GM12874 (cell line): ENCODE data around the gene TBC1D22A.

Experiments
- CTCF ChIP-seq: IDR thresholded peaks from 2 replicates; pipeline ENCODE4 v1.5.1; 2011; ENCODE audit warnings: low read depth, mild to moderate bottlenecking, control low read depth, low read length, moderate library complexity; ENCODE audit not compliant: insufficient read depth

Gene TBC1D22A

DNA sequence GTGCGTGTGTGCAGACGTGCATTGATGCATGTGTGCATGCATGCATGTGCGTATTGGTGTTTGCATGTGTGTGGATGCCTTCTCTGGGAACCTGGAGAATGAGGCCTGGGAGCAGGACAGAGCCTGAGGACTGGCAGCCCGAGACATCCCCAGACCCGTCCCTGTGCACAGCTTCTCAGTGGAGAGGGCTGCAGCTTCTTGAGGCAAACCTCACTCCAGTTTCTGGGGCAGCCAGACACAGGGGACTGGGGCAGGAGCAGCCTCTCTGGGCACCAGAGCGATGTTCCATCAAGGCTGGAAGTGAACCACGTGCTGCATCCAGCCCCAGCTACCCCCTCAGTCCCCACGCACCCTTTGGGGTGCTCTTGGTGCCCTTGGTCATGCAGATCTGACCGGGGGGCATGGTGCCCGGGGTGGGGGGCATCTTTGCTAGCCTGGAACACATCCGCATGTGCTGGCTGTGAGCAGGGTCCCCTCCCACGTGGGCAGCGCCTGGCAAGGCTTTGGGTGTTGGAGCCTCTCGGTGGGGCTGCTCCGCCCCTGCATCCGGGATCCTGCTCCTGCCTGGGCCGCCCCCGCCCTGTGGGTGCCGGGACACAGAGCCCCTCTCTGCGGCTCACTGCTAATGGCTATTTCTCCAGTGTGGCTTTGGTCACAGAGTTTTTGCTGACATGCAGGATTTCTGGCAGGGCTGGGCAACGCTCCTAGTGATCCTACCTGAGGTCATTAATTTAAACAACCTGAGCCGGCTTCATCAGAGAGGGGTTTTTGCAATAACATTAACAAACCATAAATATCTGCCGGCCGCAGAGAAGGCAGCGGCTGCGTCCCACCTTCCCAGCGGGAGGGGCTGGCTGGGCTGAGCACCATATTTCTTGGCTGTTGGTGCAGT is 434.7 kb downstream of the TBC1D22A start:
- TF ChIP-seq CTCF = no peak

DNA sequence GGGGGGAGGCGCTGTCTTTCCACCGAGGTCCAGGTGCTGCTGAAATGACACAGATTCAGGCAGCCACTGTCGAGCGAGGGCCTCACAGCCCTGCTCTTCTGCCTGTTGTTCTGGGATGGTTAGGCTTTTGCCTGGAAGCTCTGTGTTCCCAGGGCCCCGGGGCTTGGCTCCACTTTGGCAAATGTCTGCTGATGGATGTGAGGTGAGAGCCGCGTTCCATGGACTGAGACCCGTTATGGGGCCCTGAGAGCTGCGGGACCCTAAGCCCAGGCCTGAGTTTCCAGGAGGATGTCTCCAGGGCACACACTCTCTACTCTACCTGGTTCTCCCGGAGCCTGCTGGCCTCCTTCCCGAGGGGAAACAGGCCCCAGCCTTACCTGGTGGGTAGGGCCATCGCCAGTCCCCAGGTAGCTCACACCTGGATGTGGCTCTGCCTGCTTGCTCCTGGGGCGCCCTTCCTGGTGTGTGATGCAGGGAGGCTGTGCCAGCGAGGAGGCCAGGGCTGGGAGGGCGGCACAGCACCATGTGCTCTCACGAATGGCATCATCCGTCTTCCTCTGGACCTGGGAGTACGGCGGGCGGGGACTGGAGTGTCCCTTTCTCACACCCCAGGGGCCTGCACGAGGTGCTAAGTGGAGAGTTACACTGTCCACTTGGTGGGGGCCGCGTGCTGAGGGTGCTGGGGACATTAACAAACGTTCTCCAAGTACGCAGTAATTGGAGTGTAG is 435.5 kb downstream of the TBC1D22A start:
- TF ChIP-seq CTCF = no peak

- no peak for TF ChIP-seq CTCF
These were observed 436.4 kb downstream of the TBC1D22A start for GRCh38 chr22:47198801-47199251.

DNA sequence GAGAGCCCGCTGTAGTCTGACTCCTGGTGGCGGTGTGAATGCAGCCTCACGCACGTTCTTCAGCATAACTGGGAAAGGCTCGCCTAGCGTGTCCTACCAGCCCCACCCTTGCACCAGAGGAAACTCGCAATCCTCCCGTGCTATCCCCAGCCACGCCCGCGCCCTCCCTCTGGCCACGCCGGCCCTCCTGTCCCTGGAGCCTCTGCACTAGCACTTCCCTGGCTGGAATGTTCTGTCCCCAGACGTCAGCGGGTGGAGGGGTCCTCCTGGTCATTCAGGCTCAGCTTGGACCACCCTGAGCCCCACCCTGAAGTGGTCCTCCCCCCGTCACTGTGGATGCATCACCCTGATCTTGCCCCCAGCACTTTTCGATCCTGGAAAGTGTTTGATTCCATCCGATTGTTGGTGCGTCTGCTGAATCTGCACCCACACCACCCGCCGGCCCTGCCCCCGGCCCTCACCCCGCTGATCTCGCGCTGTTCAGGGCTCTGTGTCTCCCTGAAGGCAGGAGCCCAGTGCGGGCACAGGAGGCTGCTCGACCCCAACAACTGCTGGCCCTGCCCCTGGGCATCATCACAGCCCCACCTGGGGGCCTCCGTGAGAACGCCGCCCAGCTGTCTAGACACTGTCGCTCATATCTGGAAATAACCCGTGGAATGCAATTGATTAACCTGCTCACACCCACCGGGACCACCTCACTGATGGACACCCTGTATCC is 437.0 kb downstream of the TBC1D22A start:
- TF ChIP-seq CTCF = no peak

DNA sequence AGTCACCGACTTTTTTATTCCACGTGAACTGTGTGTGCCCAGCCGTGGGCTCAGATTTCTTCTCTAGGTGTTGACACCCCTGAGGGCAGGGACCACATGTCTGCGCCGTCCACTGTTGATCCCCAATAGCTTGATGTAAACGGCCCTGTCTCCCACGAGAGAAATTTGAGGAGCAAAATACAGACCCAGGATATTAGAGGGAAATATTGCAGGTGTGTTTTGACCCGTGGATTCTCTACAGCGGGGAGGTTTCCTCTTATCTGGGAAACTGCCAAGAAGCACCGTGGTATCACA is 437.5 kb downstream of the TBC1D22A start:
- no peak for TF ChIP-seq CTCF

DNA sequence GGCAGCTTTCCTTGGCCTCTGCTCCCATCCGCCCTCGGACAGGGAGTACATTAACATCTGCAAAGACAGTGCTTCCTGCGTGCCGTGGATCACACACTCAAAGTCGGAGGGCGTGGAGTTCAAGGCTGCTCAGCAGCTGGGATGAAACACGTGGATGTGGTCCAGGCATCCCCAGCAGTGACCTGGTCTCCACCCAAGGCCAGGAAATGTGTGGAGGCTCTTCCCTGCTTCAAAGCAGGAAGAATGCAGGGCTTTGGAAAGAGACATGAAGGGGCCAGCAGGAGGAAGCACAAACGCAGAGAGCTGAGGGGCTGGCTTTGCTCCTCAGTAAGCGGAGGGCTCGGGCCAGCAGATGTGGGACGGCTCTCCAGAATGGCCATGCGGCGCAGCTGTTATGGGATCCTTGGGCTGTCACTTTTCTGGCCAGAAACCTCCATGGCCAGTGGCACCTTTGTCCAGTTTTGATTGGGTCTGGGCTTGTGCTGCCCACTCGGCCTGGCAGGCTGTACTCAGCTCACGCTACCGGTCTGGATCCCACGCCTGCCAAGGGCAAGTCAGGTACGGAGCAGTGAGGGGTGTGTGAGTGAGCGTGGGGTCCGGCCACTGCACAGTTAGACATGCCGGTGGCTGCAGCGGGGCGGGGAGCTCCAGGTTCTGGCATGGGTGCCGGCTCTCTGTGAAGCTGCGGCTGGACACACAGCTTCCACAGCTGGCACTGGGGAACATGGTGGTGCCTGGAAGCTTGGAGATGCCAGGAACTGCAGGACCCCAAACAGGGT is 438.0 kb downstream of the TBC1D22A start:
- no peak for TF ChIP-seq CTCF
